OCI-LY3 (cell line): ENCODE measurements around the gene CLSTN2.
A peak's percentile ranks its signal among the peaks of the same experiment; 100 is the strongest.

Source experiments
- H2AFZ ChIP-seq: fragments of 200-600, 300-600 bp; shearing (Covaris generic); 2 replicates; pipeline ENCODE4 v1.6.0; 2014; ENCODE audit warnings: antibody characterized with exemption, low read depth, low read length
- H3K27ac ChIP-seq: fragments of 200-600, 300-600 bp; sonication (generic); 2 replicates; pipeline ENCODE4 v1.5.1; 2014; ENCODE audit warnings: mild to moderate bottlenecking, low read length, moderate library complexity, mixed read lengths
- H3K27me3 ChIP-seq: fragments of 200-600, 300-600 bp; sonication (generic); 2 replicates; pipeline ENCODE4 v1.6.1; 2014; ENCODE audit warnings: low read depth, low read length, mixed read lengths
- H3K36me3 ChIP-seq: fragments of 200-600, 300-600 bp; sonication (generic); replicated peaks from 2 replicates; pipeline ENCODE3; 2014; ENCODE audit warnings: low read depth, low read length, mixed read lengths
- H3K4me1 ChIP-seq: fragments of 300-600, 200-600 bp; sonication (generic); 2 replicates; pipeline ENCODE4 v1.6.1; 2014; ENCODE audit warnings: low read length, mixed read lengths
- H3K4me2 ChIP-seq: fragments of 200-600, 300-600 bp; sonication (generic); 2 replicates; pipeline ENCODE4 v1.6.1; 2014; ENCODE audit warnings: low read length, mixed read lengths
- H3K4me3 ChIP-seq: fragments of 300-600, 200-600 bp; sonication (generic); 2 replicates; pipeline ENCODE4 v1.5.1; 2014; ENCODE audit warnings: antibody characterized with exemption, mild to moderate bottlenecking, low read length, moderate library complexity
- H3K79me2 ChIP-seq: fragments of 300-600, 200-600 bp; shearing (Covaris generic); 2 replicates; pipeline ENCODE4 v1.6.1; 2014; ENCODE audit warnings: mild to moderate bottlenecking, low read length, mixed read lengths
- H3K9ac ChIP-seq: fragments of 300-600, 200-600 bp; shearing (Covaris generic); 2 replicates; pipeline ENCODE4 v1.6.0; 2014; ENCODE audit warnings: mild to moderate bottlenecking, low read length, moderate library complexity
- H3K9me3 ChIP-seq: fragments of 200-600, 300-600 bp; shearing (Covaris generic); 2 replicates; pipeline ENCODE4 v1.6.1; 2014; ENCODE audit warnings: low read length, mixed read lengths; ENCODE audit not compliant: insufficient read depth
- H4K20me1 ChIP-seq: fragments of 200-600, 300-600 bp; sonication (generic); 2 replicates; pipeline ENCODE4 v1.6.1; 2016; ENCODE audit warnings: low read length, mixed read lengths; ENCODE audit not compliant: insufficient read depth
- EZH2phosphoT487 ChIP-seq: fragments of 200-600 bp; shearing (Covaris generic); IDR thresholded peaks from 2 replicates; pipeline ENCODE4 v1.6.1; 2018; ENCODE audit warnings: antibody characterized with exemption, mixed run types, low read depth
- TF ChIP-seq, protein P1 (sequence below): fragments of 200-600, 300-600 bp; sonication (generic); IDR thresholded peaks from 2 replicates; pipeline ENCODE4 v1.5.1; 2014; ENCODE audit warnings: antibody characterized with exemption, low read length, low read depth

CLSTN2 gene

DNA sequence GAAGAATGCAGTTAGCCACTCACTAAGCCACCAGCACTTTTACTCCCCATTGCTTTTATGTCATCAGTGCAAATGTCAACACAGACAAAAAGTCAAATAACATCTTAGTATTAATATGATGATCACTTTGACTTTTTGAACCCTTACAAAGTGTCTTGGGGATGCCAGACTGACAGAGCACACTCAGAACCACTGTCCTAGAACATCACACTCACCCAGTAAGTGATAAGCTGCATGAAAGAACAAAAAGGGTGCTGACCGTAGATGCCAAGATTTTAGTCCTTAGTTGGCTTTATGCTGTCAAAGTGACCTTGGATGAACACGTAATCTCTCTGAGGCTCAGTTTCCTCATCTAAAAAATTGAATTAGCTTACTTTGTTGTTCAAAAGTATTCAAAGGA is 463.4 kb downstream of the CLSTN2 start:
- Histone ChIP-seq H3K4me3 (no peak overlapping the region), H3K79me2 (no peaks in the 10 kb centered on the region), H4K20me1 (no peaks in the 10 kb centered on the region), H3K36me3 (no peaks in the 10 kb centered on the region), H2AFZ (no peak overlapping the region), H3K9ac (no peak overlapping the region), H3K4me1 (peaks cover 40% of the 10 kb centered on the region), H3K9me3 (no peaks in the 10 kb centered on the region), H3K4me2 (peak overlapping the region; percentile 41), H3K27me3 (no peaks in the 10 kb centered on the region), H3K27ac (0 out of 2 replicates have a peak overlapping the region, but pooled peaks have one; percentile 1)
- TF ChIP-seq, protein P1, sequence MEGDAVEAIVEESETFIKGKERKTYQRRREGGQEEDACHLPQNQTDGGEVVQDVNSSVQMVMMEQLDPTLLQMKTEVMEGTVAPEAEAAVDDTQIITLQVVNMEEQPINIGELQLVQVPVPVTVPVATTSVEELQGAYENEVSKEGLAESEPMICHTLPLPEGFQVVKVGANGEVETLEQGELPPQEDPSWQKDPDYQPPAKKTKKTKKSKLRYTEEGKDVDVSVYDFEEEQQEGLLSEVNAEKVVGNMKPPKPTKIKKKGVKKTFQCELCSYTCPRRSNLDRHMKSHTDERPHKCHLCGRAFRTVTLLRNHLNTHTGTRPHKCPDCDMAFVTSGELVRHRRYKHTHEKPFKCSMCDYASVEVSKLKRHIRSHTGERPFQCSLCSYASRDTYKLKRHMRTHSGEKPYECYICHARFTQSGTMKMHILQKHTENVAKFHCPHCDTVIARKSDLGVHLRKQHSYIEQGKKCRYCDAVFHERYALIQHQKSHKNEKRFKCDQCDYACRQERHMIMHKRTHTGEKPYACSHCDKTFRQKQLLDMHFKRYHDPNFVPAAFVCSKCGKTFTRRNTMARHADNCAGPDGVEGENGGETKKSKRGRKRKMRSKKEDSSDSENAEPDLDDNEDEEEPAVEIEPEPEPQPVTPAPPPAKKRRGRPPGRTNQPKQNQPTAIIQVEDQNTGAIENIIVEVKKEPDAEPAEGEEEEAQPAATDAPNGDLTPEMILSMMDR, result no peak
- TF ChIP-seq EZH2phosphoT487, result no peak

DNA sequence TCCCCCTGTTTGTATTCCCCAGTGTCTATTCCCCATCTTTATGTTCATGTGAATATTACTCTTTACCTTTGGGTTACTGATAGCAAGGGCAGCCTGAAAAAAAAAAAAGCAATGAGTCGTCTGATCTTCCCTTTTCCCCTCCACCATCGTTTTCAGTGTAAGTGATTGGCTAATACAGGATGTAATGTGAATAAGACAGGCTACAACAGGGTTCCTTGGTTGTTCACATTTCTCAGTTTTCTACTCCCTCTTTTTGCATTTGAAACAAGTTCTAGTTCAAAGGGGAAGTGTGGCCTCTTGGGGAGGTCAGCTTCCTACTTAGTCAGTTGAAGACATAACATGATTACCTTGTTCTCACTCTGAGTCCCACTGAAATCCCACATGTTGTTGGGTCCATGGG is 464.9 kb downstream of the CLSTN2 start:
- Histone ChIP-seq H3K9me3 (no peaks in the 10 kb centered on the region), H3K4me3 (no peak overlapping the region), H3K4me1 (peaks cover 40% of the 10 kb centered on the region), H2AFZ (no peak overlapping the region), H3K4me2 (peak overlapping the region; percentile 41), H3K79me2 (no peaks in the 10 kb centered on the region), H3K27ac (0 out of 2 replicates have a peak overlapping the region, but pooled peaks have one; percentile 26), H3K27me3 (no peaks in the 10 kb centered on the region), H3K36me3 (no peaks in the 10 kb centered on the region), H3K9ac (no peak overlapping the region), H4K20me1 (no peaks in the 10 kb centered on the region)
- TF ChIP-seq, protein P1, result no peak
- TF ChIP-seq EZH2phosphoT487, result no peak

DNA sequence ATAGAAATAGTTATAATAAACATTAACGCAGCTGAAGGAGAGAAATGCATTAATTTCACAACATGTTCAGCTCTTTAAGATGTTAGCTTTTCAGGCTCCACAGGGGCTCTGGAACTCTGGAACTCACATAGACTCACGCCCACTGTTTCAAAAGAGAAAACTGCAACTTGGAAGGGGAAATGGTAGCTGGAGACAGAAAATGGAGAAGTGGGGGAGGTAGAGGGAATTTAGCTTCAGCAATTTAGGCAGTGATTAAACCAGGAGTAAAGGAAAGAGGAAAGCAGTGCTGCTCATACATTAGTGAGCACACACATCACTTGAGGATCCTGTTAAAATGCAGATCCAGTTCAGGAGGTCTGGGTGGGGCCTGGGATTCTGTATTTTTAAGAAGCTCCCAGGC is 468.1 kb downstream of the CLSTN2 start:
- TF ChIP-seq EZH2phosphoT487, result no peak
- TF ChIP-seq, protein P1, result no peak
- no peak overlapping the region for H3K27ac ChIP-seq
- no peaks in the 10 kb centered on the region for H3K27me3 ChIP-seq
- H3K36me3 ChIP-seq, result no peaks in the 10 kb centered on the region
- no peak overlapping the region for H3K4me2 ChIP-seq
- no peaks in the 10 kb centered on the region for H3K9me3 ChIP-seq
- no peak overlapping the region for H3K4me3 ChIP-seq
- no peak overlapping the region for H3K9ac ChIP-seq
- H2AFZ ChIP-seq, result no peak overlapping the region
- no peaks in the 10 kb centered on the region for H3K79me2 ChIP-seq
- H3K4me1 ChIP-seq, result peaks cover 24% of the 10 kb centered on the region
- no peaks in the 10 kb centered on the region for H4K20me1 ChIP-seq

DNA sequence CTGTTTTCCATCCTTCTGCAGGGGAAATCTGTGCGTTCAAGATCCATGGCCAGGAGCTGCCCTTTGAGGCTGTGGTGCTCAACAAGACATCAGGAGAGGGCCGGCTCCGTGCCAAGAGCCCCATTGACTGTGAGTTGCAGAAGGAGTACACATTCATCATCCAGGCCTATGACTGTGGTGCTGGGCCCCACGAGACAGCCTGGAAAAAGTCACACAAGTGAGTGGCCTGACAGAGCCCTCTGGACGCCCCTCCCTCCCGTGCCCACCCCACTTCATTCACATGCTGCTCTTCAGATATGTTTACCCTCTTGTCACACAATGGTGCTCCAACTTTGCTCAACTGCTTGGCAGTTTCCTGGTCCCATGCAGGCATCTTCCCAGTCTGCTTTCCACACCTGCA is 468.6 kb downstream of the CLSTN2 start:
- Histone ChIP-seq H3K27me3 (no peaks in the 10 kb centered on the region), H3K9ac (no peak overlapping the region), H3K79me2 (no peaks in the 10 kb centered on the region), H3K9me3 (no peaks in the 10 kb centered on the region), H3K36me3 (no peaks in the 10 kb centered on the region), H4K20me1 (no peaks in the 10 kb centered on the region), H3K4me1 (peaks cover 19% of the 10 kb centered on the region), H2AFZ (no peak overlapping the region), H3K4me3 (no peak overlapping the region), H3K27ac (no peak overlapping the region), H3K4me2 (no peak overlapping the region)
- TF ChIP-seq, protein P1, result no peak
- no peak for TF ChIP-seq EZH2phosphoT487
